A673 (cell line): ENCODE data around the gene RBFOX1. TPM values are rescaled to one million over a fixed set of nuclear protein-coding genes. Genes with fewer than 3 reads are reported as not detected.

Source experiments
- BruUV-seq: library from RNA; stranded (reverse); fragments of 400-500 nt; replicated peaks from 2 replicates; lab custom pipeline; 2021; lab: Mats Ljungman, UMichigan
- CTCF ChIA-PET: fragments of 300-600 bp; sonication (Branson Sonifier 250); formaldehyde crosslinking; loops from one replicate; lab custom pipeline; 2022; ENCODE audit warnings: antibody characterized with exemption; lab: Charles Lee
- POLR2A ChIA-PET: fragments of 300-600 bp; sonication (Branson Sonifier 250); formaldehyde crosslinking; loops from one replicate; lab custom pipeline; 2022; ENCODE audit warnings: antibody characterized with exemption; ENCODE audit not compliant: low non-redundant PET; lab: Charles Lee
- DNase-seq: peaks from one replicate; pipeline ENCODE4 v3.0.0-alpha.2; 2015; ENCODE audit warnings: low spot score
- H3K27ac ChIP-seq: fragments of 200-600 bp; sonication (generic); 2 replicates; pipeline ENCODE4 v1.5.1; 2016; ENCODE audit warnings: mixed run types, low read depth, mild to moderate bottlenecking, mixed read lengths, antibody characterized with exemption, low read length; ENCODE audit not compliant: poor library complexity, severe bottlenecking
- H3K27me3 ChIP-seq: fragments of 200-600 bp; sonication (generic); replicated peaks from 2 replicates; pipeline ENCODE4 v1.6.1; 2017; ENCODE audit warnings: mixed run types, low read depth, mild to moderate bottlenecking, mixed read lengths, antibody characterized with exemption, low read length; ENCODE audit not compliant: insufficient read depth, poor library complexity
- H3K36me3 ChIP-seq: fragments of 200-600 bp; sonication (generic); 2 replicates; pipeline ENCODE4 v1.6.1; 2016; ENCODE audit warnings: mixed run types, mild to moderate bottlenecking, mixed read lengths, antibody characterized with exemption, low read length; ENCODE audit not compliant: insufficient read depth, poor library complexity, severe bottlenecking
- H3K4me1 ChIP-seq: fragments of 200-600 bp; sonication (generic); 2 replicates; pipeline ENCODE4 v1.6.1; 2017; ENCODE audit warnings: mixed run types, mild to moderate bottlenecking, mixed read lengths, antibody characterized with exemption, low read length; ENCODE audit not compliant: insufficient read depth, poor library complexity, severe bottlenecking
- H3K4me3 ChIP-seq: fragments of 200-600 bp; sonication (generic); 2 replicates; pipeline ENCODE4 v1.5.1; 2016; ENCODE audit warnings: low read depth, mixed run types, mild to moderate bottlenecking, mixed read lengths, low read length; ENCODE audit not compliant: poor library complexity, severe bottlenecking
- H3K9me3 ChIP-seq: fragments of 200-600 bp; sonication (generic); 2 replicates; pipeline ENCODE4 v1.6.1; 2016; ENCODE audit warnings: mixed run types, low read depth, mild to moderate bottlenecking, mixed read lengths, antibody characterized with exemption, low read length; ENCODE audit not compliant: poor library complexity, severe bottlenecking
- EZH2 ChIP-seq: fragments of 200-600 bp; sonication (generic); IDR thresholded peaks from 2 replicates; pipeline ENCODE4 v1.6.1; 2017; ENCODE audit warnings: borderline replicate concordance, low read depth, mild to moderate bottlenecking, mixed read lengths, antibody characterized with exemption, low read length; ENCODE audit not compliant: poor library complexity, severe bottlenecking
- intact Hi-C: fragments of 100-400 bp; cut with micrococcal nuclease; formaldehyde crosslinking; loops from one replicate; pipeline ENCODE4 v1.10.0; 2022; ENCODE audit not compliant: unreplicated experiment
- total RNA-seq: library from RNA; stranded (reverse); gene quantifications from 2 replicates; pipeline ENCODE4 v1.2.3, GENCODE V29; 2021
- TF ChIP-seq, protein P1 (sequence below): fragments of 300-800, 200-600 bp; sonication (generic); conservative IDR thresholded peaks from 2 replicates; pipeline ENCODE4 v1.5.1; 2017; ENCODE audit warnings: low read depth, mild to moderate bottlenecking, antibody characterized with exemption, low read length, moderate library complexity, mixed read lengths

The RBFOX1 gene
- total RNA-seq, 1 experiment from 2014 or later = 1.8 TPM

DNA sequence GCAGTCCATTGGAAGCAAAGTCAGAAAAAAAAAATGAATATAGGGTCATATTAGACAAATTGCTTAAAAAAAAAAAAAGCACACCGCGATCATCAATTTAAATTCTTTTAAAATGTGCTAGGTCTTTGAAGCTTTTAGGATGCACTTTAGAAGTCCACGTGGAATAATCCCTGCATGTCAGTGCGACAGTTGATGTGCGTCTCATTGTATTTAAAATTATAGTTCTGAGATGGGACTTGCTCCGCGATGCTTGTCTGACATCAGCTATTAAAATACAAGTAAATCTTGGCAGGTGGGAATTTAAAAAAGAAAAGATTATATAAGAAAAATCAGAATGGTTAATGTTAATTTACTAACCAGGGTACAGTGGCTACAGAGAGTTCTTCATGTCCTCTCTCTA lies 105.2 kb downstream of the RBFOX1 start:
- no peaks in the 10 kb centered on the region for H3K9me3 ChIP-seq
- no peaks in the 10 kb centered on the region for H3K4me1 ChIP-seq
- POLR2A ChIA-PET = no interaction called here
- no peak overlapping the region for H3K4me3 ChIP-seq
- intact Hi-C loops = no loop called here
- no peak overlapping the region for H3K27ac ChIP-seq
- no peak for TF ChIP-seq EZH2
- no peaks in the 10 kb centered on the region for H3K36me3 ChIP-seq
- CTCF ChIA-PET = no interaction called here
- H3K27me3 ChIP-seq = no peaks in the 10 kb centered on the region
- DNase-seq = no peak
- BruUV-seq = no TSS peak

DNA sequence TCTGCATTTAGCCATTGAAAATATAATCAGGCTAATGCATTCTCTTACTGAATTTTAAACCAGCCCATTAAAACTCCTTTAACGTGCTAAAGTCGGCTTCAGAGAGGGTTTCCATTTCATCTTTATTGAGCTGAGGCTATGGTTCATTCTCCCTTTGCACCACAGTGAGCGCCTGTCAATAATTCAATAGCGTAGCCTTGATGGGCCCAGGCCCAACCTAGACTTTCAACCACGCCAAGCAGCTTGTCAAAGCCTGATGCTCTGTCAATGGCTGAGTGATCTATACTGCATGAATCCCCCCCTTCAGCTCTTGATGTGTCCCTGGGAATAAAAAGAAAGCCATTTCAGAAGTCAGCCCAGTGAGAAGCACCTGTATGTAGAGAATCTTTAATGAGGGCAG lies 106.0 kb downstream of the RBFOX1 start:
- no peaks in the 10 kb centered on the region for H3K4me1 ChIP-seq

DNA sequence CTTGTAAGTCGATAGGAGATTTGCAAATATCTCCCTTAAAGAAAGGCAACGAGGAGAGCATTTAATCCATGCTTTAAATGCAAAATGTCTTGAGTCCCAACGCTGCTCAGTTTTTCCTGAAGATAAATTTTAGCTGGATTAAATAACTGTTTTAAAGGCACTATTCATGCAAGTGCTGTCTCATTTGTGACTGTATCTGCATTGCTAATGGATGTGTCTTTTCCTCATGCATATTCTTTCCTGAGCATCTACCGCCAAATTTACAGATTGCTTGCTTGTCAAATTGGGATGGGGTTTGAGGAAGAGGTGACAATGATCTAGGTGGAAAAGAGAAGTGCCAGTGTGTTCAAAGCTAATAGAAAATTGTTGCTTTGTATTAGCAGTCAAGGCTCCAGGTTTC lies 106.9 kb downstream of the RBFOX1 start:
- DNase-seq = no peak
- ChIA-PET CTCF (no interaction called here), POLR2A (no interaction called here)
- Histone ChIP-seq H3K27me3 (no peaks in the 10 kb centered on the region), H3K27ac (no peak overlapping the region), H3K9me3 (no peaks in the 10 kb centered on the region), H3K4me3 (no peak overlapping the region), H3K4me1 (no peaks in the 10 kb centered on the region), H3K36me3 (no peaks in the 10 kb centered on the region)
- no peak for TF ChIP-seq EZH2
- TF ChIP-seq, protein P1, sequence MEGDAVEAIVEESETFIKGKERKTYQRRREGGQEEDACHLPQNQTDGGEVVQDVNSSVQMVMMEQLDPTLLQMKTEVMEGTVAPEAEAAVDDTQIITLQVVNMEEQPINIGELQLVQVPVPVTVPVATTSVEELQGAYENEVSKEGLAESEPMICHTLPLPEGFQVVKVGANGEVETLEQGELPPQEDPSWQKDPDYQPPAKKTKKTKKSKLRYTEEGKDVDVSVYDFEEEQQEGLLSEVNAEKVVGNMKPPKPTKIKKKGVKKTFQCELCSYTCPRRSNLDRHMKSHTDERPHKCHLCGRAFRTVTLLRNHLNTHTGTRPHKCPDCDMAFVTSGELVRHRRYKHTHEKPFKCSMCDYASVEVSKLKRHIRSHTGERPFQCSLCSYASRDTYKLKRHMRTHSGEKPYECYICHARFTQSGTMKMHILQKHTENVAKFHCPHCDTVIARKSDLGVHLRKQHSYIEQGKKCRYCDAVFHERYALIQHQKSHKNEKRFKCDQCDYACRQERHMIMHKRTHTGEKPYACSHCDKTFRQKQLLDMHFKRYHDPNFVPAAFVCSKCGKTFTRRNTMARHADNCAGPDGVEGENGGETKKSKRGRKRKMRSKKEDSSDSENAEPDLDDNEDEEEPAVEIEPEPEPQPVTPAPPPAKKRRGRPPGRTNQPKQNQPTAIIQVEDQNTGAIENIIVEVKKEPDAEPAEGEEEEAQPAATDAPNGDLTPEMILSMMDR = no peak
- no TSS peak for BruUV-seq
- intact Hi-C loops = no loop called here

More for the DNA sequence above, 106.0 kb downstream of the RBFOX1 start:
- ChIA-PET POLR2A (no interaction called here), CTCF (no interaction called here)
- Histone ChIP-seq H3K36me3 (no peaks in the 10 kb centered on the region), H3K9me3 (no peaks in the 10 kb centered on the region), H3K4me3 (no peak overlapping the region), H3K27me3 (no peaks in the 10 kb centered on the region), H3K27ac (no peak overlapping the region)
- intact Hi-C loops = no loop called here
- BruUV-seq = no TSS peak
- TF ChIP-seq, protein P1 = no peak
- TF ChIP-seq EZH2 = no peak
- no peak for DNase-seq

GRCh38 chr16:7440886-7441400 lies 108.3 kb downstream of the RBFOX1 start:
- intact Hi-C loops = no loop called here
- BruUV-seq = no TSS peak
- TF ChIP-seq, protein P1 = no peak
- CTCF ChIA-PET = no interaction called here
- H3K27ac ChIP-seq = no peak overlapping the region
- POLR2A ChIA-PET = interaction anchor here (0.5 kb wide), 1 partner anchor 25 kb away, joined by 4 read pairs; no protein-coding TSS in a partner anchor
- no peak for DNase-seq
- no peak overlapping the region for H3K4me3 ChIP-seq
- no peaks in the 10 kb centered on the region for H3K9me3 ChIP-seq
- no peaks in the 10 kb centered on the region for H3K27me3 ChIP-seq
- no peaks in the 10 kb centered on the region for H3K36me3 ChIP-seq
- no peaks in the 10 kb centered on the region for H3K4me1 ChIP-seq
